Astrocyte (in vitro differentiated cells and primary cell): ENCODE data around the gene ZNF277. TPM values are rescaled to one million over a fixed set of nuclear protein-coding genes. Genes with fewer than 3 reads are reported as not detected.
A peak's percentile ranks its signal among the peaks of the same experiment; 100 is the strongest.

Experiments
- DNase-seq: peaks from one replicate; pipeline ENCODE4 v3.0.0-alpha.2; 2010; ENCODE audit warnings: low read depth
- FAIRE-seq: peaks from 2 replicates; lab custom pipeline; 2011; peaks lifted over from hg19 to GRCh38; lab: Jason Lieb, UNC
- H2AFZ ChIP-seq: 2 replicates; pipeline ENCODE4 v1.6.0; 2012; ENCODE audit warnings: low read depth, low read length, inconsistent platforms
- H3K27ac ChIP-seq: 2 replicates; pipeline ENCODE4 v1.5.1; 2011; ENCODE audit warnings: low read depth, low read length, inconsistent platforms
- H3K27me3 ChIP-seq: 2 replicates; pipeline ENCODE4 v1.6.0; 2011; ENCODE audit warnings: low read length, inconsistent platforms; ENCODE audit not compliant: insufficient read depth
- H3K36me3 ChIP-seq: 2 replicates; pipeline ENCODE4 v1.5.1; 2011; ENCODE audit warnings: low read length, inconsistent platforms; ENCODE audit not compliant: insufficient read depth
- H3K4me1 ChIP-seq: 2 replicates; pipeline ENCODE4 v1.5.1; 2011; ENCODE audit warnings: low read length, inconsistent platforms; ENCODE audit not compliant: insufficient read depth
- H3K4me2 ChIP-seq: 2 replicates; pipeline ENCODE4 v1.6.0; 2012; ENCODE audit warnings: low read length, inconsistent platforms
- H3K4me3 ChIP-seq: 2 replicates; pipeline ENCODE4 v1.5.1; 2011; ENCODE audit warnings: low read depth, mild to moderate bottlenecking, low read length, inconsistent platforms; ENCODE audit not compliant: insufficient read depth
- H3K79me2 ChIP-seq: 2 replicates; pipeline ENCODE4 v1.6.0; 2012; ENCODE audit warnings: mild to moderate bottlenecking, low read length, inconsistent platforms; ENCODE audit not compliant: insufficient read depth
- H3K9ac ChIP-seq: 2 replicates; pipeline ENCODE4 v1.6.0; 2012; ENCODE audit warnings: mild to moderate bottlenecking, low read length, inconsistent platforms
- H3K9me3 ChIP-seq: 2 replicates; pipeline ENCODE4 v1.5.1; 2012; ENCODE audit warnings: low read depth, mild to moderate bottlenecking, low read length, inconsistent platforms; ENCODE audit not compliant: insufficient read depth
- H4K20me1 ChIP-seq: 2 replicates; pipeline ENCODE4 v1.6.0; 2012; ENCODE audit warnings: low read length, inconsistent platforms; ENCODE audit not compliant: insufficient read depth
- H3K27ac Mint-ChIP-seq: one replicate; pipeline ENCODE4 v1.8.0; 2021; ENCODE audit warnings: mild to moderate bottlenecking, mixed read lengths; ENCODE audit not compliant: unreplicated experiment
- H3K27me3 Mint-ChIP-seq: one replicate; pipeline ENCODE4 v1.8.0; 2021; ENCODE audit warnings: low read depth, mixed read lengths; ENCODE audit not compliant: unreplicated experiment
- H3K36me3 Mint-ChIP-seq: one replicate; pipeline ENCODE4 v1.8.0; 2021; ENCODE audit warnings: low read depth, mixed read lengths; ENCODE audit not compliant: unreplicated experiment
- H3K4me1 Mint-ChIP-seq: one replicate; pipeline ENCODE4 v1.8.0; 2021; ENCODE audit warnings: low read depth, mixed read lengths; ENCODE audit not compliant: unreplicated experiment
- H3K4me3 Mint-ChIP-seq: one replicate; pipeline ENCODE4 v1.8.0; 2021; ENCODE audit warnings: mild to moderate bottlenecking, moderate library complexity, mixed read lengths; ENCODE audit not compliant: unreplicated experiment
- H3K9me3 Mint-ChIP-seq: one replicate; pipeline ENCODE4 v1.8.0; 2021; ENCODE audit warnings: mild to moderate bottlenecking, mixed read lengths; ENCODE audit not compliant: unreplicated experiment
- EZH2 ChIP-seq: IDR thresholded peaks from 2 replicates; pipeline ENCODE4 v1.6.1; 2012; ENCODE audit warnings: mild to moderate bottlenecking, low read length, inconsistent platforms; ENCODE audit not compliant: insufficient read depth
- total RNA-seq: library from RNA; stranded (reverse); gene quantifications from 2 replicates; pipeline ENCODE4 v1.2.1, GENCODE V29; 2021
- TF ChIP-seq, protein P1 (sequence below): IDR thresholded peaks from 2 replicates; pipeline ENCODE4 v1.5.1; 2011; ENCODE audit warnings: low read depth, mild to moderate bottlenecking, inconsistent platforms, low read length, moderate library complexity; ENCODE audit not compliant: insufficient read depth

Gene ZNF277
- total RNA-seq, 1 donor from 2014 or later, result 23.0 TPM

DNA sequence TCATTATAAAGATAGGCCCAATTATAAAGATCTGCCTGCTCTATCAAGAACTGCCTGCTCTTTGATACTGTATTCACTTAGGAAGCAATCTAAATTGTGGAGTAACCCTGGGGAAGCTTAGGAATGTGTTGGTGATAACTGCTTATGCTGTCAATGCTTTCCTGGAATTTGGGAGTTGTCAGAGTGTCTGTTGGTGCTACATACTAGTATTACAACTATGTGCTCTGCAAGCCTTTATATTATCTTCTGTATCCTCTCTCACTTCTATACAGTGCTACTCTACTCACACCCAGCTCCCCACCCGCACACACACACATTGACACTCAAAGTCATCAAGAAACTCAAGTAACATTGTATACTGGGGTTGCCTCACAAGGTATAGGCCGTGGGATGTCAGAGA, 6.1 kb downstream of the ZNF277 start:
- Histone ChIP-seq H3K27me3 (no peaks in the 10 kb centered on the region), H3K79me2 (peaks cover 52% of the 10 kb centered on the region), H2AFZ (no peak overlapping the region), H4K20me1 (peaks cover 37% of the 10 kb centered on the region), H3K9ac (no peak overlapping the region), H3K36me3 (no peaks in the 10 kb centered on the region), H3K27ac (no peak overlapping the region), H3K9me3 (no peaks in the 10 kb centered on the region), H3K4me3 (no peak overlapping the region), H3K4me1 (no peaks in the 10 kb centered on the region), H3K4me2 (no peak overlapping the region)
- DNase-seq (peak; percentile 30), FAIRE-seq (no peak)
- H3K27me3 Mint-ChIP-seq, result no peaks in the 10 kb centered on the region
- H3K4me3 Mint-ChIP-seq, result no peak overlapping the region
- H3K36me3 Mint-ChIP-seq, result peaks cover 4% of the 10 kb centered on the region
- H3K4me1 Mint-ChIP-seq, result peaks cover 22% of the 10 kb centered on the region
- TF ChIP-seq, protein P1, sequence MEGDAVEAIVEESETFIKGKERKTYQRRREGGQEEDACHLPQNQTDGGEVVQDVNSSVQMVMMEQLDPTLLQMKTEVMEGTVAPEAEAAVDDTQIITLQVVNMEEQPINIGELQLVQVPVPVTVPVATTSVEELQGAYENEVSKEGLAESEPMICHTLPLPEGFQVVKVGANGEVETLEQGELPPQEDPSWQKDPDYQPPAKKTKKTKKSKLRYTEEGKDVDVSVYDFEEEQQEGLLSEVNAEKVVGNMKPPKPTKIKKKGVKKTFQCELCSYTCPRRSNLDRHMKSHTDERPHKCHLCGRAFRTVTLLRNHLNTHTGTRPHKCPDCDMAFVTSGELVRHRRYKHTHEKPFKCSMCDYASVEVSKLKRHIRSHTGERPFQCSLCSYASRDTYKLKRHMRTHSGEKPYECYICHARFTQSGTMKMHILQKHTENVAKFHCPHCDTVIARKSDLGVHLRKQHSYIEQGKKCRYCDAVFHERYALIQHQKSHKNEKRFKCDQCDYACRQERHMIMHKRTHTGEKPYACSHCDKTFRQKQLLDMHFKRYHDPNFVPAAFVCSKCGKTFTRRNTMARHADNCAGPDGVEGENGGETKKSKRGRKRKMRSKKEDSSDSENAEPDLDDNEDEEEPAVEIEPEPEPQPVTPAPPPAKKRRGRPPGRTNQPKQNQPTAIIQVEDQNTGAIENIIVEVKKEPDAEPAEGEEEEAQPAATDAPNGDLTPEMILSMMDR, result no peak
- TF ChIP-seq EZH2, result no peak
- no peak overlapping the region for H3K27ac Mint-ChIP-seq
- no peaks in the 10 kb centered on the region for H3K9me3 Mint-ChIP-seq

DNA sequence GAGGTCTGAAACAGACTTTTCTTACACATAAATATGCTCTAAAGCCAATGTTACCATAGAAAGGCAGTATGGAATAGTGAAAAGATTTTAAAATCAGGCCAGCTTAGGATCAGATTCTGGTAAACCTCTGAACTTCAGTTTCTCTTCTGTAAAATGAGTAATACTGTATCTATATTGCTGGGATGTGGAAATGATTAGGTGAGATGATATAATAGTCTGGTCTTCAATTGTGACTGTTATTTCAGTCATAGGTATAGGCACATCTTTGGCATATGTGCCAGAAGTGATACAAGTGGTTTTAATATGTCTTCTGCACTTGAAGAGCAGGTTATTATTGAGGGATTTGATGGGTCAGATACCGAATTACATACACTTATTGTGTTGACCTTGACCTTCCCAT, 7.2 kb downstream of the ZNF277 start:
- no peak overlapping the region for H3K4me3 ChIP-seq
- Mint-ChIP-seq H3K9me3 (no peaks in the 10 kb centered on the region), H3K4me1 (peaks cover 23% of the 10 kb centered on the region), H3K36me3 (peaks cover 7% of the 10 kb centered on the region), H3K4me3 (no peak overlapping the region), H3K27me3 (no peaks in the 10 kb centered on the region), H3K27ac (no peak overlapping the region)
- DNase-seq, result no peak
- no peak overlapping the region for H2AFZ ChIP-seq
- FAIRE-seq, result no peak
- TF ChIP-seq EZH2, result no peak
- TF ChIP-seq, protein P1, result no peak
- peaks cover 49% of the 10 kb centered on the region for H3K79me2 ChIP-seq
- no peak overlapping the region for H3K9ac ChIP-seq
- peaks cover 38% of the 10 kb centered on the region for H4K20me1 ChIP-seq
- no peaks in the 10 kb centered on the region for H3K27me3 ChIP-seq
- H3K4me2 ChIP-seq, result no peak overlapping the region
- H3K36me3 ChIP-seq, result no peaks in the 10 kb centered on the region
- no peaks in the 10 kb centered on the region for H3K4me1 ChIP-seq
- no peak overlapping the region for H3K27ac ChIP-seq
- H3K9me3 ChIP-seq, result no peaks in the 10 kb centered on the region

DNA sequence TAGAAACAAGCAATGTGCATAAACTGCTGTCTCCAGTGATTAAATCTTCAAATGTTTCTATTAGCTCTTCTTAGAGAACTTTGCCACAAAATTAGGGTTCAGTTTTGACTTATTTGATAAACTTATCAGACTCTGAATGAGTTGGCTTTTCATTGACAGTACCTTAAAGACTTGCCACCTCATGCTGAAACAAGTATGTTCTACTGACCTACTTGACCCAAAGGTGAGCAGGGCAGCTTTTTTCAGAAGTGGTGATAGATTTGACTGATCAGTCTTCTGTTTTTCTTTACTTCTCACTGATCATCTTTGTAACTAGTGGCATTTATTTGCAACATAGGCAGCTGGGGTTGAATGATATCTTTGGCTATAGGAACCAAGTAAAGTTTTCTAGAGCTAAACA, 7.8 kb downstream of the ZNF277 start:
- H3K27ac ChIP-seq, result no peak overlapping the region

More for the DNA sequence above, 7.8 kb downstream of the ZNF277 start:
- no peak overlapping the region for H3K27ac Mint-ChIP-seq
- H3K4me3 ChIP-seq, result no peak overlapping the region
- H3K36me3 ChIP-seq, result no peaks in the 10 kb centered on the region
- H3K27me3 ChIP-seq, result no peaks in the 10 kb centered on the region
- no peaks in the 10 kb centered on the region for H3K27me3 Mint-ChIP-seq
- H4K20me1 ChIP-seq, result peaks cover 40% of the 10 kb centered on the region
- H3K36me3 Mint-ChIP-seq, result peaks cover 7% of the 10 kb centered on the region
- H3K9ac ChIP-seq, result no peak overlapping the region
- no peaks in the 10 kb centered on the region for H3K9me3 ChIP-seq
- no peak for TF ChIP-seq EZH2
- TF ChIP-seq, protein P1, result no peak
- FAIRE-seq, result no peak
- no peak overlapping the region for H3K4me3 Mint-ChIP-seq
- no peaks in the 10 kb centered on the region for H3K9me3 Mint-ChIP-seq
- H3K79me2 ChIP-seq, result peaks cover 45% of the 10 kb centered on the region
- no peak overlapping the region for H2AFZ ChIP-seq
- H3K4me1 Mint-ChIP-seq, result peaks cover 23% of the 10 kb centered on the region
- DNase-seq, result no peak
- no peaks in the 10 kb centered on the region for H3K4me1 ChIP-seq
- H3K4me2 ChIP-seq, result no peak overlapping the region
